GM10847 (cell line): Measurements from ENCODE around the gene EPS8.

Experiments used
- POLR2A ChIP-seq: IDR thresholded peaks from 2 replicates; pipeline ENCODE4 v1.6.1; 2011; ENCODE audit not compliant: insufficient read length; ENCODE audit errors: extremely low read depth

The EPS8 gene

GRCh38 chr12:15636060-15636890, 152.9 kb downstream of the EPS8 start:
- no peak for TF ChIP-seq POLR2A

GRCh38 chr12:15634010-15634683, 155.0 kb downstream of the EPS8 start:
- TF ChIP-seq POLR2A = no peak

- TF ChIP-seq POLR2A = no peak
Measured at GRCh38 chr12:15633201-15633600, 156.0 kb downstream of the EPS8 start.

- TF ChIP-seq POLR2A = no peak
Measured at GRCh38 chr12:15632708-15633107, 156.5 kb downstream of the EPS8 start.

- no peak for TF ChIP-seq POLR2A
Measured at GRCh38 chr12:15631007-15631715, 158.0 kb downstream of the EPS8 start.

GRCh38 chr12:15629761-15630160, 159.4 kb downstream of the EPS8 start:
- no peak for TF ChIP-seq POLR2A

- no peak for TF ChIP-seq POLR2A
Measured at GRCh38 chr12:15629108-15629507, 160.1 kb downstream of the EPS8 start.

GRCh38 chr12:15627995-15628945, 160.9 kb downstream of the EPS8 start:
- TF ChIP-seq POLR2A = no peak

GRCh38 chr12:15625075-15625474, 164.1 kb downstream of the EPS8 start:
- no peak for TF ChIP-seq POLR2A

GRCh38 chr12:15620741-15621539, 168.2 kb downstream of the EPS8 start:
- no peak for TF ChIP-seq POLR2A

- no peak for TF ChIP-seq POLR2A
Measured at GRCh38 chr12:15613981-15614380, 175.2 kb downstream of the EPS8 start.

GRCh38 chr12:15608941-15609340, 180.2 kb downstream of the EPS8 start:
- TF ChIP-seq POLR2A = no peak

GRCh38 chr12:15608406-15608805, 180.8 kb downstream of the EPS8 start:
- TF ChIP-seq POLR2A = no peak
